HEK293 (cell line): ENCODE measurements around the gene CMTM8.

Source experiments
- CTCF ChIA-PET: fragments of 350-600 bp; formaldehyde crosslinking; extraction: SDS; loops from one replicate; lab custom pipeline; 2021; ENCODE audit warnings: antibody characterized with exemption; lab: Yijun Ruan, JAX
- POLR2A ChIA-PET: fragments of 300-600 bp; formaldehyde crosslinking; extraction: SDS; loops from one replicate; lab custom pipeline; 2020; ENCODE audit warnings: antibody characterized with exemption, inconsistent platforms; lab: Yijun Ruan, JAX
- H3K27ac ChIP-seq: fragments of 200-500 bp; sonication (Bioruptor generic); 2 replicates; pipeline ENCODE4 v1.5.1; 2014; ENCODE audit warnings: low read depth, low read length, control low read depth, inconsistent platforms; ENCODE audit errors: extremely low read depth
- H3K36me3 ChIP-seq, 2 experiments: fragments of 200-500 bp in 1 of 2; sonication (Bioruptor generic) in 1 of 2; 1 replicate in 1 of 2; 2 replicates in 1 of 2; pipeline ENCODE4 v1.5.1; 2014 to 2017; ENCODE audit warnings: inconsistent platforms in 2 of 2, low read length in 2 of 2; ENCODE audit not compliant: control insufficient read depth in 2 of 2, insufficient read depth in 1 of 2
- H3K4me1 ChIP-seq: fragments of 200-500 bp; sonication (Bioruptor generic); 2 replicates; pipeline ENCODE4 v1.5.1; 2014; ENCODE audit warnings: mild to moderate bottlenecking, low read length, inconsistent platforms; ENCODE audit not compliant: control insufficient read depth, insufficient read depth
- H3K4me3 ChIP-seq: 2 replicates; pipeline ENCODE4 v1.5.1; 2011; ENCODE audit warnings: low read depth, mild to moderate bottlenecking, control low read depth, low read length, moderate library complexity
- H3K9me3 ChIP-seq: fragments of 200-500 bp; sonication (Bioruptor generic); 2 replicates; pipeline ENCODE4 v1.5.1; 2014; ENCODE audit warnings: low read depth, low read length, inconsistent platforms; ENCODE audit not compliant: control insufficient read depth, insufficient read depth
- EGR2 ChIP-seq: fragments of 450-650 bp; formaldehyde crosslinking; IDR thresholded peaks from 2 replicates; pipeline ENCODE4 v1.5.1; 2016; ENCODE audit warnings: low read depth, missing biosample characterization, missing genetic modification characterization
- KLF10 ChIP-seq: fragments of 450-650 bp; IDR thresholded peaks from 2 replicates; pipeline ENCODE4 v1.5.1; 2018; ENCODE audit warnings: missing biosample characterization, mild to moderate bottlenecking, missing genetic modification characterization
- PRDM10 ChIP-seq: fragments of 450-650 bp; formaldehyde crosslinking; IDR thresholded peaks from 2 replicates; pipeline ENCODE4 v1.5.1; 2016; ENCODE audit warnings: missing biosample characterization, missing genetic modification characterization
- PRDM6 ChIP-seq: fragments of 450-650 bp; formaldehyde crosslinking; IDR thresholded peaks from 2 replicates; pipeline ENCODE4 v1.5.1; 2017; ENCODE audit warnings: missing biosample characterization, missing genetic modification characterization
- REPIN1 ChIP-seq: fragments of 450-650 bp; formaldehyde crosslinking; IDR thresholded peaks from 2 replicates; pipeline ENCODE4 v1.5.1; 2017; ENCODE audit warnings: missing biosample characterization, missing genetic modification characterization, low read depth
- ZBTB1 ChIP-seq: fragments of 450-650 bp; formaldehyde crosslinking; IDR thresholded peaks from 2 replicates; pipeline ENCODE4 v1.5.1; 2016; ENCODE audit warnings: missing biosample characterization, missing genetic modification characterization
- ZBTB7A ChIP-seq: fragments of 450-650 bp; formaldehyde crosslinking; IDR thresholded peaks from 2 replicates; pipeline ENCODE4 v1.5.1; 2016; ENCODE audit warnings: low read depth, missing biosample characterization, missing genetic modification characterization
- ZFHX2 ChIP-seq: fragments of 450-650 bp; formaldehyde crosslinking; conservative IDR thresholded peaks from 2 replicates; pipeline ENCODE4 v1.5.1; 2016; ENCODE audit warnings: missing biosample characterization, missing genetic modification characterization
- ZFP37 ChIP-seq: fragments of 450-650 bp; formaldehyde crosslinking; IDR thresholded peaks from 2 replicates; pipeline ENCODE4 v1.5.1; 2016; ENCODE audit warnings: missing biosample characterization, missing genetic modification characterization
- ZFP69B ChIP-seq: fragments of 450-650 bp; formaldehyde crosslinking; IDR thresholded peaks from 2 replicates; pipeline ENCODE4 v1.5.1; 2016; ENCODE audit warnings: missing biosample characterization, missing genetic modification characterization
- ZIC2 ChIP-seq: fragments of 450-650 bp; formaldehyde crosslinking; IDR thresholded peaks from 2 replicates; pipeline ENCODE4 v1.5.1; 2016; ENCODE audit warnings: missing biosample characterization, missing genetic modification characterization
- ZNF138 ChIP-seq: fragments of 450-650 bp; formaldehyde crosslinking; IDR thresholded peaks from 2 replicates; pipeline ENCODE4 v1.5.1; 2016; ENCODE audit warnings: missing biosample characterization, missing genetic modification characterization, borderline replicate concordance
- ZNF202 ChIP-seq: fragments of 450-650 bp; formaldehyde crosslinking; IDR thresholded peaks from 2 replicates; pipeline ENCODE4 v1.5.1; 2016; ENCODE audit warnings: missing biosample characterization, missing genetic modification characterization, borderline replicate concordance
- ZNF23 ChIP-seq: fragments of 450-650 bp; formaldehyde crosslinking; IDR thresholded peaks from 2 replicates; pipeline ENCODE4 v1.5.1; 2016; ENCODE audit warnings: missing biosample characterization, missing genetic modification characterization, borderline replicate concordance
- ZNF324 ChIP-seq: fragments of 450-650 bp; formaldehyde crosslinking; IDR thresholded peaks from 2 replicates; pipeline ENCODE4 v1.5.1; 2016; ENCODE audit warnings: missing biosample characterization, missing genetic modification characterization
- ZNF341 ChIP-seq: fragments of 450-650 bp; formaldehyde crosslinking; IDR thresholded peaks from 2 replicates; pipeline ENCODE4; 2016; ENCODE audit warnings: low read depth, missing biosample characterization, missing genetic modification characterization
- ZNF350 ChIP-seq: fragments of 450-650 bp; formaldehyde crosslinking; IDR thresholded peaks from 2 replicates; pipeline ENCODE4 v1.5.0; 2017; ENCODE audit warnings: missing biosample characterization, mild to moderate bottlenecking, missing genetic modification characterization
- ZNF37A ChIP-seq: fragments of 450-650 bp; IDR thresholded peaks from 2 replicates; pipeline ENCODE4 v1.5.1; 2018; ENCODE audit warnings: missing biosample characterization, missing genetic modification characterization
- ZNF433 ChIP-seq: fragments of 450-650 bp; formaldehyde crosslinking; IDR thresholded peaks from 2 replicates; pipeline ENCODE4 v1.5.1; 2016; ENCODE audit warnings: missing biosample characterization, missing genetic modification characterization, low read depth
- ZNF510 ChIP-seq: fragments of 450-650 bp; formaldehyde crosslinking; IDR thresholded peaks from 2 replicates; pipeline ENCODE4 v1.5.1; 2018; ENCODE audit warnings: mild to moderate bottlenecking, missing genetic modification characterization, missing biosample characterization; ENCODE audit not compliant: insufficient replicate concordance
- ZNF664 ChIP-seq: fragments of 450-650 bp; formaldehyde crosslinking; IDR thresholded peaks from 2 replicates; pipeline ENCODE4 v1.5.1; 2016; ENCODE audit warnings: missing biosample characterization, missing genetic modification characterization
- ZNF704 ChIP-seq: fragments of 450-650 bp; formaldehyde crosslinking; IDR thresholded peaks from 2 replicates; pipeline ENCODE4 v1.5.1; 2016; ENCODE audit warnings: missing biosample characterization, missing genetic modification characterization
- ZNF747 ChIP-seq: fragments of 450-650 bp; formaldehyde crosslinking; IDR thresholded peaks from 2 replicates; pipeline ENCODE4 v1.5.1; 2016; ENCODE audit warnings: missing biosample characterization, missing genetic modification characterization
- ZNF791 ChIP-seq: fragments of 450-650 bp; formaldehyde crosslinking; IDR thresholded peaks from 2 replicates; pipeline ENCODE4 v1.5.1; 2016; ENCODE audit warnings: missing biosample characterization, missing genetic modification characterization
- TF ChIP-seq, protein P1 (sequence below): fragments of 450-650 bp; formaldehyde crosslinking; IDR thresholded peaks from 2 replicates; pipeline ENCODE4 v1.5.0; 2017; ENCODE audit warnings: missing biosample characterization, missing genetic modification characterization, borderline replicate concordance
- TF ChIP-seq, protein P2 (sequence below): fragments of 450-650 bp; formaldehyde crosslinking; IDR thresholded peaks from 2 replicates; pipeline ENCODE4 v1.5.1; 2017; ENCODE audit warnings: missing biosample characterization, missing genetic modification characterization

The CMTM8 gene

GRCh38 chr3:32195995-32196540, 42.4 kb upstream of the CMTM8 start:
- Histone ChIP-seq H3K9me3 (no peaks in the 10 kb centered on the region), H3K4me1 (no peaks in the 10 kb centered on the region; the same call in 1 of the 2 replicates), H3K27ac (no peak overlapping the region), H3K36me3 (no peaks in the 10 kb centered on the region), H3K4me3 (no peak overlapping the region)
- ChIA-PET POLR2A (interaction anchor here (0.6 kb wide), 1 partner anchor 231 kb away, joined by 3 read pairs; no protein-coding TSS in a partner anchor), CTCF (interaction anchor here (0.9 to 1.0 kb wide), 2 partner anchors 19 to 99 kb away, joined by 3 read pairs; no protein-coding TSS in a partner anchor)
- TF ChIP-seq ZNF23 (tag by site-specific recombination) (no peak), ZNF350 (tag by site-specific recombination) (no peak), ZFHX2 (tag by site-specific recombination) (no peak), ZNF37A (tag by site-specific recombination) (no peak), KLF10 (tag by site-specific recombination) (no peak), ZBTB1 (tag by site-specific recombination) (no peak), ZNF791 (tag by site-specific recombination) (no peak), ZNF510 (tag by site-specific recombination) (no peak), ZNF747 (tag by site-specific recombination) (no peak), ZNF138 (tag by site-specific recombination) (no peak), PRDM6 (no peak), ZNF341 (tag by site-specific recombination) (no peak), REPIN1 (tag by site-specific recombination) (no peak), ZFP37 (no peak), ZFP69B (tag by site-specific recombination) (no peak), PRDM10 (no peak)
- TF ChIP-seq, all 188 proteins: peak for 0

- no peaks in the 10 kb centered on the region for H3K9me3 ChIP-seq
- no peaks in the 10 kb centered on the region; the same call in 1 of the 2 replicates for H3K4me1 ChIP-seq
- POLR2A ChIA-PET = no interaction called here
- H3K27ac ChIP-seq = no peak overlapping the region
- H3K4me3 ChIP-seq = no peak overlapping the region
- CTCF ChIA-PET = interaction anchor here (0.6 to 1.7 kb wide), 3 partner anchors 20 to 145 kb away, joined by 3 to 4 read pairs (median 3); no protein-coding TSS in a partner anchor
- no peaks in the 10 kb centered on the region for H3K36me3 ChIP-seq
- TF ChIP-seq EGR2 (tag by site-specific recombination) (no peak), ZNF704 (tag by site-specific recombination) (no peak), ZBTB7A (no peak), ZNF433 (tag by site-specific recombination) (no peak), ZIC2 (no peak), ZNF202 (no peak), ZFP69B (tag by site-specific recombination) (no peak), ZNF324 (tag by site-specific recombination) (no peak), ZNF664 (no peak)
- TF ChIP-seq, protein P1, sequence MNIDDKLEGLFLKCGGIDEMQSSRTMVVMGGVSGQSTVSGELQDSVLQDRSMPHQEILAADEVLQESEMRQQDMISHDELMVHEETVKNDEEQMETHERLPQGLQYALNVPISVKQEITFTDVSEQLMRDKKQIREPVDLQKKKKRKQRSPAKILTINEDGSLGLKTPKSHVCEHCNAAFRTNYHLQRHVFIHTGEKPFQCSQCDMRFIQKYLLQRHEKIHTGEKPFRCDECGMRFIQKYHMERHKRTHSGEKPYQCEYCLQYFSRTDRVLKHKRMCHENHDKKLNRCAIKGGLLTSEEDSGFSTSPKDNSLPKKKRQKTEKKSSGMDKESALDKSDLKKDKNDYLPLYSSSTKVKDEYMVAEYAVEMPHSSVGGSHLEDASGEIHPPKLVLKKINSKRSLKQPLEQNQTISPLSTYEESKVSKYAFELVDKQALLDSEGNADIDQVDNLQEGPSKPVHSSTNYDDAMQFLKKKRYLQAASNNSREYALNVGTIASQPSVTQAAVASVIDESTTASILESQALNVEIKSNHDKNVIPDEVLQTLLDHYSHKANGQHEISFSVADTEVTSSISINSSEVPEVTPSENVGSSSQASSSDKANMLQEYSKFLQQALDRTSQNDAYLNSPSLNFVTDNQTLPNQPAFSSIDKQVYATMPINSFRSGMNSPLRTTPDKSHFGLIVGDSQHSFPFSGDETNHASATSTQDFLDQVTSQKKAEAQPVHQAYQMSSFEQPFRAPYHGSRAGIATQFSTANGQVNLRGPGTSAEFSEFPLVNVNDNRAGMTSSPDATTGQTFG (tag by site-specific recombination) = no peak
- TF ChIP-seq, protein P2, sequence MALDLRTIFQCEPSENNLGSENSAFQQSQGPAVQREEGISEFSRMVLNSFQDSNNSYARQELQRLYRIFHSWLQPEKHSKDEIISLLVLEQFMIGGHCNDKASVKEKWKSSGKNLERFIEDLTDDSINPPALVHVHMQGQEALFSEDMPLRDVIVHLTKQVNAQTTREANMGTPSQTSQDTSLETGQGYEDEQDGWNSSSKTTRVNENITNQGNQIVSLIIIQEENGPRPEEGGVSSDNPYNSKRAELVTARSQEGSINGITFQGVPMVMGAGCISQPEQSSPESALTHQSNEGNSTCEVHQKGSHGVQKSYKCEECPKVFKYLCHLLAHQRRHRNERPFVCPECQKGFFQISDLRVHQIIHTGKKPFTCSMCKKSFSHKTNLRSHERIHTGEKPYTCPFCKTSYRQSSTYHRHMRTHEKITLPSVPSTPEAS (tag by site-specific recombination) = no peak
Measured at GRCh38 chr3:32197991-32198390, 40.5 kb upstream of the CMTM8 start.
